Myocyte (in vitro differentiated cells): ENCODE data around the gene UBAC1. TPM values are rescaled to one million over a fixed set of nuclear protein-coding genes. Genes with fewer than 3 reads are reported as not detected.
"Not testable (repeated sequence)": the region's sequence is repeated elsewhere in the genome, so short reads cannot be mapped to it uniquely, and the experiment has no call there.

Experiments
- DNase-seq: peaks from one replicate; pipeline ENCODE4 v3.0.0-alpha.2; 2012; ENCODE audit warnings: low read depth
- total RNA-seq: library from RNA; depleted of rRNA; stranded (reverse); fragments of >200 nt; gene quantifications from 2 replicates; pipeline ENCODE4 v1.2.3, GENCODE V29; 2014

The UBAC1 gene
- total RNA-seq, 1 donor from 2014 or later, result 68.6 TPM

- DNase-seq, result no peak
Measured at GRCh38 chr9:135979547-135980166, 18.5 kb upstream of the UBAC1 start.

GRCh38 chr9:135978642-135979546 is 17.7 kb upstream of the UBAC1 start:
- no peak for DNase-seq

- peak; percentile 67 for DNase-seq
Measured at GRCh38 chr9:135976944-135977343, 15.8 kb upstream of the UBAC1 start.

GRCh38 chr9:135976531-135976930 is 15.4 kb upstream of the UBAC1 start:
- no peak for DNase-seq

GRCh38 chr9:135975834-135976233 is 14.7 kb upstream of the UBAC1 start:
- no peak for DNase-seq

GRCh38 chr9:135974220-135974573 is 13.0 kb upstream of the UBAC1 start:
- no peak for DNase-seq

GRCh38 chr9:135973277-135974219 is 12.4 kb upstream of the UBAC1 start:
- no peak for DNase-seq

GRCh38 chr9:135971892-135972291 is 10.7 kb upstream of the UBAC1 start:
- DNase-seq, result no peak

- no peak for DNase-seq
Measured at GRCh38 chr9:135971111-135971766, 10.1 kb upstream of the UBAC1 start.

GRCh38 chr9:135970128-135970815 is 9.1 kb upstream of the UBAC1 start:
- no peak for DNase-seq

GRCh38 chr9:135969064-135969683 is 8.0 kb upstream of the UBAC1 start:
- no peak for DNase-seq

GRCh38 chr9:135968601-135969000 is 7.4 kb upstream of the UBAC1 start:
- no peak for DNase-seq

- no peak for DNase-seq
Measured at GRCh38 chr9:135968083-135968476, 6.9 kb upstream of the UBAC1 start.

GRCh38 chr9:135966916-135967260 is 5.7 kb upstream of the UBAC1 start:
- not testable (repeated sequence) for DNase-seq

GRCh38 chr9:135965124-135965756 is 4.1 kb upstream of the UBAC1 start:
- DNase-seq, result no peak

GRCh38 chr9:135963938-135964337 is 2.8 kb upstream of the UBAC1 start:
- no peak for DNase-seq

- no peak for DNase-seq
Measured at GRCh38 chr9:135963338-135963737, 2.2 kb upstream of the UBAC1 start.

- no peak for DNase-seq
Measured at GRCh38 chr9:135962696-135963307, 1.6 kb upstream of the UBAC1 start.
